Thoracic aorta (tissue), 2 donors: ENCODE results near the gene IMPG2. TPM values are rescaled to one million over a fixed set of nuclear protein-coding genes. Genes with fewer than 3 reads are reported as not detected.
A peak's percentile ranks its signal among the peaks of the same experiment; 100 is the strongest.

Experiments used
- ATAC-seq: fragments of 150-250 bp; one replicate; pipeline ENCODE4 v1.8.0; 2017; ENCODE audit warnings: low read depth; ENCODE audit not compliant: insufficient number of reproducible peaks, low FRiP score
- DNase-seq: peaks from one replicate; pipeline ENCODE4 v3.0.0-alpha.2; 2020; ENCODE audit warnings: low spot score
- H3K27ac ChIP-seq, 2 donors: fragments of 200-600 bp; sonication (generic); 1 replicate in 1 of 2; 2 replicates in 1 of 2; pipeline ENCODE4 v1.5.1; 2016; ENCODE audit warnings: mild to moderate bottlenecking in 2 of 2, moderate library complexity in 2 of 2
- H3K27me3 ChIP-seq: fragments of 200-600 bp; sonication (generic); replicated peaks from 2 replicates; pipeline ENCODE4 v1.6.0; 2016; ENCODE audit warnings: mild to moderate bottlenecking; ENCODE audit not compliant: insufficient read depth
- H3K36me3 ChIP-seq: fragments of 200-600 bp; sonication (generic); one replicate; pipeline ENCODE4 v1.5.1; 2016
- H3K4me1 ChIP-seq, 2 donors: fragments of 200-600 bp; sonication (generic); 1 replicate in 1 of 2; 2 replicates in 1 of 2; pipeline versions ENCODE4 v1.5.1 to v1.6.0; 2016; ENCODE audit warnings: low read depth in 2 of 2, mild to moderate bottlenecking in 1 of 2; ENCODE audit not compliant: control insufficient read depth in 1 of 2
- H3K4me3 ChIP-seq: fragments of 200-600 bp; sonication (generic); 2 replicates; pipeline ENCODE4 v1.5.1; 2016; ENCODE audit warnings: mild to moderate bottlenecking
- H3K9me3 ChIP-seq: fragments of 200-600 bp; sonication (generic); 2 replicates; pipeline ENCODE4 v1.5.1; 2016
- CTCF ChIP-seq: fragments of 200-600 bp; sonication (generic); IDR thresholded peaks from one replicate; pipeline ENCODE4 v1.5.1; 2019; ENCODE audit warnings: antibody characterized with exemption
- total RNA-seq, 2 donors: library from RNA; depleted of rRNA; stranded (reverse); fragments of >200 nt; gene quantifications; one replicate each; pipeline versions ENCODE4 v1.1.0 to v1.2.3, GENCODE V29; 2016

The IMPG2 gene
- total RNA-seq, 2 donors from 2014 or later: 0.21 to 0.81 TPM

GRCh38 chr3:101270149-101270548 is 50.2 kb downstream of the IMPG2 start:
- no peak overlapping the region for H3K27ac ChIP-seq

GRCh38 chr3:101268971-101269671 is 51.3 kb downstream of the IMPG2 start:
- H3K4me3 ChIP-seq: no peak overlapping the region
- H3K27me3 ChIP-seq: no peaks in the 10 kb centered on the region
- no peak for TF ChIP-seq CTCF
- DNase-seq: no peak
- no peaks in the 10 kb centered on the region for H3K9me3 ChIP-seq
- H3K36me3 ChIP-seq: no peaks in the 10 kb centered on the region
- H3K4me1 ChIP-seq: peaks cover 12 to 57% of the 10 kb centered on the region in 2 donors
- ATAC-seq: no peak
- H3K27ac ChIP-seq: peak overlapping the region; percentile 53 to 54

More at GRCh38 chr3:101270149-101270548, 50.2 kb downstream of the IMPG2 start:
- no peaks in the 10 kb centered on the region for H3K9me3 ChIP-seq
- H3K4me3 ChIP-seq: no peak overlapping the region
- no peaks in the 10 kb centered on the region for H3K36me3 ChIP-seq
- TF ChIP-seq CTCF: no peak
- H3K4me1 ChIP-seq: peaks cover 12 to 57% of the 10 kb centered on the region in 2 donors
- H3K27me3 ChIP-seq: no peaks in the 10 kb centered on the region
- ATAC-seq (no peak), DNase-seq (no peak)

GRCh38 chr3:101268141-101268540 is 52.2 kb downstream of the IMPG2 start:
- Histone ChIP-seq H3K9me3 (no peaks in the 10 kb centered on the region), H3K36me3 (no peaks in the 10 kb centered on the region), H3K4me3 (no peak overlapping the region), H3K4me1 (peaks cover 10 to 59% of the 10 kb centered on the region in 2 donors), H3K27me3 (no peaks in the 10 kb centered on the region), H3K27ac (peak overlapping the region in 1 of 2 donors; percentile 53)
- DNase-seq (no peak), ATAC-seq (no peak)
- no peak for TF ChIP-seq CTCF

- H3K36me3 ChIP-seq: no peaks in the 10 kb centered on the region
- no peak for TF ChIP-seq CTCF
- DNase-seq: no peak
- H3K27me3 ChIP-seq: no peaks in the 10 kb centered on the region
- H3K4me3 ChIP-seq: no peak overlapping the region
- H3K27ac ChIP-seq: no peak overlapping the region
- peaks cover 23 to 60% of the 10 kb centered on the region in 2 donors for H3K4me1 ChIP-seq
- ATAC-seq: no peak
- no peaks in the 10 kb centered on the region for H3K9me3 ChIP-seq
These were observed 53.8 kb downstream of the IMPG2 start for GRCh38 chr3:101266566-101266965.

GRCh38 chr3:101266071-101266470 is 54.3 kb downstream of the IMPG2 start:
- DNase-seq (no peak), ATAC-seq (no peak)
- H3K4me3 ChIP-seq: no peak overlapping the region
- H3K4me1 ChIP-seq: peaks cover 28 to 65% of the 10 kb centered on the region in 2 donors
- H3K27me3 ChIP-seq: no peaks in the 10 kb centered on the region
- H3K27ac ChIP-seq: no peak overlapping the region
- no peak for TF ChIP-seq CTCF
- no peaks in the 10 kb centered on the region for H3K9me3 ChIP-seq
- H3K36me3 ChIP-seq: no peaks in the 10 kb centered on the region
